Uterus (tissue), 4 donors: ENCODE measurements around the gene NEURL1B. TPM values are rescaled to one million over a fixed set of nuclear protein-coding genes. Genes with fewer than 3 reads are reported as not detected.

Experiments used
- DNase-seq, 2 donors: peaks; one replicate each; pipeline ENCODE4 v3.0.0-alpha.2; 2019 to 2020
- H3K27ac ChIP-seq, 2 donors: fragments of 200-600 bp; sonication (generic); 1 replicate in 1 of 2; 2 replicates in 1 of 2; pipeline ENCODE4 v1.5.1; 2016 to 2018
- H3K27me3 ChIP-seq, 2 donors: fragments of 200-600 bp; sonication (generic); one replicate each; pipeline ENCODE4 v1.5.1; 2018 to 2019; ENCODE audit warnings: control low read depth in 1 of 2
- H3K36me3 ChIP-seq, 2 donors: fragments of 200-600 bp; sonication (generic); one replicate each; pipeline ENCODE4 v1.5.1; 2019; ENCODE audit warnings: control low read depth in 1 of 2
- H3K4me1 ChIP-seq, 2 donors: fragments of 200-600 bp; sonication (generic); one replicate each; pipeline ENCODE4 v1.5.1; 2018 to 2019; ENCODE audit warnings: control low read depth in 1 of 2
- H3K4me3 ChIP-seq, 2 donors: fragments of 200-600 bp; sonication (generic); 1 replicate in 1 of 2; 2 replicates in 1 of 2; pipeline ENCODE4 v1.5.1; 2018 to 2019; ENCODE audit warnings: mild to moderate bottlenecking in 1 of 2
- H3K9me3 ChIP-seq, 2 donors: fragments of 200-600 bp; sonication (generic); one replicate each; pipeline ENCODE4 v1.5.1; 2019; ENCODE audit warnings: control low read depth in 1 of 2
- POLR2A ChIP-seq, 2 donors: fragments of 450-650 bp; IDR thresholded peaks; one replicate each; pipeline ENCODE4 v1.6.1; 2016; ENCODE audit warnings: antibody characterized with exemption in 2 of 2, mild to moderate bottlenecking in 1 of 2, moderate library complexity in 1 of 2
- intact Hi-C: fragments of 100-400 bp; cut with DNase I; formaldehyde crosslinking; loops from one replicate; pipeline ENCODE4 v1.15.1; 2023; ENCODE audit warnings: low total_unique reads
- total RNA-seq, 4 donors: library from RNA; depleted of rRNA in 3 of 4; stranded (reverse); fragments of >200 nt in 3 of 4; gene quantifications; one replicate each; pipeline versions ENCODE4 v1.1.0 to v1.2.4, GENCODE V29; 2014 to 2023
- TF ChIP-seq, protein P1 (sequence below), 4 experiments: fragments of 200-600 bp in 2 of 4; fragments of 450-650 bp in 2 of 4; sonication (generic) in 2 of 4; IDR thresholded peaks; one replicate each; pipeline ENCODE4 v1.5.1; 2016 to 2019; ENCODE audit warnings: antibody characterized with exemption in 4 of 4, mild to moderate bottlenecking in 2 of 4, moderate library complexity in 1 of 4
- donor health status: DM: yes; HTN: yes; CAD: no.

Gene NEURL1B
- total RNA-seq, 4 donors from 2014 or later, result 51.1 to 136 (median 74.1) TPM

DNA sequence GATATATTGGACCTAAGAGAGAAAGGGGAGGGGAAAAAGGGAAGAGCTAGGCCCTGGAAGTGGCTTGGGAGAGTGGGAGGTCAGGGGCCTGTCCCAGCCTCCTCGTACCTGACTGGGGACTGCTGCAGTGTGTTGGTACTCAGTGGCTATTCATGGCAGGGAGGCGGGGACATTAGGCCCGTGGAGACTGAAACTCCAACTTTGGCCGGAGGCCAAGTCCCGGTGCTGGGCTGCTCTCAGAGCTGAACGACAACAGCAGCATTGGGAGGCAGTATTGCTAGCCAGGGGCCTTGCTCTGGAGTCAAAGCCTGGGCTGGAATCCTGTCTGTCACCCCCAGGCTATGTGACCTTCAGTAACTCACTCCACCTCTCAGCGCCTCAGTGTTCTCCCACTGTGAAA is 37.8 kb downstream of the NEURL1B start:
- no peak overlapping the region for H3K4me3 ChIP-seq
- DNase-seq, result peak; percentile 55 to 61
- no peaks in the 10 kb centered on the region for H3K27me3 ChIP-seq
- H3K4me1 ChIP-seq, result no peaks in the 10 kb centered on the region
- H3K36me3 ChIP-seq, result no peaks in the 10 kb centered on the region
- intact Hi-C loops, result no loop called here
- TF ChIP-seq, protein P1, sequence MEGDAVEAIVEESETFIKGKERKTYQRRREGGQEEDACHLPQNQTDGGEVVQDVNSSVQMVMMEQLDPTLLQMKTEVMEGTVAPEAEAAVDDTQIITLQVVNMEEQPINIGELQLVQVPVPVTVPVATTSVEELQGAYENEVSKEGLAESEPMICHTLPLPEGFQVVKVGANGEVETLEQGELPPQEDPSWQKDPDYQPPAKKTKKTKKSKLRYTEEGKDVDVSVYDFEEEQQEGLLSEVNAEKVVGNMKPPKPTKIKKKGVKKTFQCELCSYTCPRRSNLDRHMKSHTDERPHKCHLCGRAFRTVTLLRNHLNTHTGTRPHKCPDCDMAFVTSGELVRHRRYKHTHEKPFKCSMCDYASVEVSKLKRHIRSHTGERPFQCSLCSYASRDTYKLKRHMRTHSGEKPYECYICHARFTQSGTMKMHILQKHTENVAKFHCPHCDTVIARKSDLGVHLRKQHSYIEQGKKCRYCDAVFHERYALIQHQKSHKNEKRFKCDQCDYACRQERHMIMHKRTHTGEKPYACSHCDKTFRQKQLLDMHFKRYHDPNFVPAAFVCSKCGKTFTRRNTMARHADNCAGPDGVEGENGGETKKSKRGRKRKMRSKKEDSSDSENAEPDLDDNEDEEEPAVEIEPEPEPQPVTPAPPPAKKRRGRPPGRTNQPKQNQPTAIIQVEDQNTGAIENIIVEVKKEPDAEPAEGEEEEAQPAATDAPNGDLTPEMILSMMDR (IDR thresholded peaks at IDR 0.05), result no peak
- TF ChIP-seq POLR2A (IDR thresholded peaks at IDR 0.05), result no peak
- H3K9me3 ChIP-seq, result no peaks in the 10 kb centered on the region
- H3K27ac ChIP-seq, result peak overlapping the region; percentile 28 to 31

DNA sequence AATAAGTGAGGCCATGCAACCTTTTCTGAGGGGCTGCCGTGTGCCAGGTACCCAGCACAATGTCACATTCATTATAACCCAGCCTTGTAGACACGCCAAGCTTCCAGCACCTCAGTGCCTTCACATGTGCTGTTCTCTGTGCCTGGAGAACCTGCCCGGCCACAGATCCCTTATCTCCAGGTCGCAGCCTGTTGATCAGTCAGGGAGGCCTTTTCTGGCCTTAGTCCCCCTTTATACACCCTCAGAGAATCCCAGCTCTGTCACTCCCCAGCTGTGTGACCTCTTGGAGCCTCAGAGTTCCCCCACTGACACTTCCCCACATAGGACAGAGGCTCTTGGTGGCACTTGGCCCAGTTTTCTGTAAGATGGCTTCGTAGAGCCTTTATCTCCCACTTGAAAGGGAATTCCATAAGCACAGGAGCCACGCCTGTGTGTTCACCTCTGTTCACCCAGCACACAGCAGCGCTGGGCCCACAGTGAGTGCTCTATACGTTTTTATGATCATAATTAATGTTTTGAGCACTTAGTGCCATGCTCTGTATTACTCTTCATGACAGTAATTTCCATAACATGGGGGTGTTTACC is 38.7 kb downstream of the NEURL1B start:
- H3K36me3 ChIP-seq, result no peaks in the 10 kb centered on the region
- TF ChIP-seq POLR2A (IDR thresholded peaks at IDR 0.05), result no peak
- TF ChIP-seq, protein P1 (IDR thresholded peaks at IDR 0.05), result no peak
- H3K27me3 ChIP-seq, result no peaks in the 10 kb centered on the region
- H3K4me3 ChIP-seq, result no peak overlapping the region
- H3K4me1 ChIP-seq, result no peaks in the 10 kb centered on the region
- intact Hi-C loops, result no loop called here
- no peaks in the 10 kb centered on the region for H3K9me3 ChIP-seq
- peak overlapping the region; percentile 11 to 28 for H3K27ac ChIP-seq
- DNase-seq, result no peak

DNA sequence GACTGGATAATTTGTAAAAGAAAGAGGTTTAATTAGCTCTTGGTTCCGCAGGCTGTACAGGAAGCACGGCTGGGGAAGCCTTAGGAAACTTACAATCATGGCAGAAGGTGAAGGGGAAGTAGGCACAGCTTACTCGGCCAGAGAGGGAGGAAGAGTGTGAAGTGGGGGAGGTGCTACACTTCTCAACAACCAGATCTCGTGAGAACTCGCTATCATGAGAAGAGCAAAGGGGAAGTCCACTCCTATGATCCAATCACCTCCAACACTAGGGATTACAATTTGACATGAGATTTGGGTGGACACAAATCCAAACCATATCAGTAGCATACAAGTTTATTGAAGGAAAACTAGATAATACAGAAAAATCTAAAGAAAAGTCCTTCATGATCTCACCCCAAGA is 39.9 kb downstream of the NEURL1B start:
- H3K4me3 ChIP-seq, result no peak overlapping the region
- no peaks in the 10 kb centered on the region for H3K9me3 ChIP-seq
- no peaks in the 10 kb centered on the region for H3K27me3 ChIP-seq
- TF ChIP-seq, protein P1 (IDR thresholded peaks at IDR 0.05), result no peak
- no peak for TF ChIP-seq POLR2A (IDR thresholded peaks at IDR 0.05)
- no peak for DNase-seq
- H3K4me1 ChIP-seq, result no peaks in the 10 kb centered on the region
- H3K36me3 ChIP-seq, result no peaks in the 10 kb centered on the region
- peak overlapping the region in 1 of 2 donors; percentile 30 for H3K27ac ChIP-seq
- intact Hi-C loops, result no loop called here

DNA sequence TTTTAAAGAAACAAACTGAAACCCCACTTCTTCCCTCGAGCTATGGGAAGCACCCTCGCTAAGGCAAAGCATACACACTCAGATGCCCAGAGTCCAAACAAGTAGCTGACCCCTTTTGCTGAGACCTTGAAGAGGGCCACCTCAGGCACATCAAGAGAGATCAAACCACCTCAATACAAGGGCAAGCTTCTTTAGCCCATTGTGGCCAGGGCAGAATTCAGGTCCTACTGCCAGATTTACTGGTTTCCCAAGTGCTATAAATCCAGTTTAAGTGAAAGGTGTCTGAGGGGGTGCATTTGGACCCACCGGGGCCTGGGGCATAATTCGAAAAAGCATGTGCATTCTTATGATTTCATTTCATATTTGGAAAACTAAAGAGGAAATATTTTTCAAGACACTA is 40.4 kb downstream of the NEURL1B start:
- no peak for DNase-seq
- Histone ChIP-seq H3K27ac (peak overlapping the region in 1 of 2 donors; percentile 30), H3K27me3 (no peaks in the 10 kb centered on the region), H3K4me3 (no peak overlapping the region), H3K9me3 (no peaks in the 10 kb centered on the region), H3K36me3 (no peaks in the 10 kb centered on the region), H3K4me1 (no peaks in the 10 kb centered on the region)
- no peak for TF ChIP-seq POLR2A (IDR thresholded peaks at IDR 0.05)
- TF ChIP-seq, protein P1 (IDR thresholded peaks at IDR 0.05), result no peak
- intact Hi-C loops, result no loop called here

DNA sequence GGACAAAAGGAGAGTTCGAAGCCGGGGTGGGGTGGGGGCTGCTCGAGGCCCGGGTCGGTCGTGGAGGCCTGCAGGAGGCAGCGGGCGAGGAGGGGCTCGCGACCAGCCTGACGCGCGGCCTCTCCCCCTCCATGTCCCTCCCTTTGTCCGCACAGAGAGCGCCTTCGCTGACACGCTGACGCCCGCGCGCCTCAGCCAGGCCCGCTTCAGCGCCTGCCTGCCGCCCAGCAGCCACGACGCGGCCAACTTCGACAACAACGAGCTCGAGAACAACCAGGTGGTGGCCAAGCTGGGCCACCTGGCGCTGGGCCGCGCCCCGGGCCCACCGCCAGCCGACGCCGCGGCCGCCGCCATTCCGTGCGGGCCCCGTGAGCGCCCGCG is 42.2 kb downstream of the NEURL1B start:
- no peak for TF ChIP-seq POLR2A (IDR thresholded peaks at IDR 0.05)
- TF ChIP-seq, protein P1 (IDR thresholded peaks at IDR 0.05), result no peak
- intact Hi-C loops, result no loop called here
- no peaks in the 10 kb centered on the region for H3K9me3 ChIP-seq
- H3K27me3 ChIP-seq, result no peaks in the 10 kb centered on the region
- no peaks in the 10 kb centered on the region for H3K36me3 ChIP-seq
- H3K4me1 ChIP-seq, result no peaks in the 10 kb centered on the region
- H3K27ac ChIP-seq, result no peak overlapping the region
- DNase-seq, result no peak
- no peak overlapping the region for H3K4me3 ChIP-seq
